C4-2B (cell line): Measurements from ENCODE around the gene ANKLE1.

Experiments
- CTCF ChIP-seq: fragments of 450-650 bp; conservative IDR thresholded peaks from 2 replicates; pipeline ENCODE4 v1.5.1; 2017; ENCODE audit warnings: mild to moderate bottlenecking
- ZFX ChIP-seq: fragments of 450-650 bp; IDR thresholded peaks from 2 replicates; pipeline ENCODE4 v1.6.1; 2017

- no peak for TF ChIP-seq CTCF
- TF ChIP-seq ZFX = no peak
These were observed 31.7 kb upstream of the ANKLE1 start for GRCh38 chr19:17249887-17250548.
